A549 (cell line): ENCODE data around the gene NAV2. TPM values are rescaled to one million over a fixed set of nuclear protein-coding genes. Genes with fewer than 3 reads are reported as not detected.

Experiments used
- ATAC-seq, 2 experiments: fragments of 200-7000 bp in 1 of 2; fragments of >200 bp in 1 of 2; cut with Nextera tagmentation in 1 of 2; cut with Tn5 transposase in 1 of 2; 3 replicates each; pipeline versions ENCODE4 v1.8.0 to v1.9.1; 2018 to 2020; ENCODE audit warnings: mild to moderate bottlenecking in 1 of 2, moderate library complexity in 1 of 2
- CTCF ChIA-PET: fragments of 300-600 bp; sonication (Branson Sonifier 250); formaldehyde crosslinking; extraction: SDS; loops from one replicate; lab custom pipeline; 2021; ENCODE audit warnings: antibody characterized with exemption, inconsistent platforms; lab: Yijun Ruan, JAX
- POLR2A ChIA-PET: fragments of 350-600 bp; formaldehyde crosslinking; extraction: SDS; loops from one replicate; lab custom pipeline; 2021; ENCODE audit warnings: antibody characterized with exemption, inconsistent platforms; lab: Yijun Ruan, JAX
- DNase-seq, 2 experiments: peaks; one replicate each; pipeline versions ENCODE4 v3.0.0 to v3.0.0-alpha.2; 2011 to 2016; ENCODE audit warnings: low read depth in 1 of 2, low spot score in 1 of 2
- FAIRE-seq: peaks from 2 replicates; lab custom pipeline; 2011; peaks lifted over from hg19 to GRCh38; lab: Jason Lieb, UNC
- H3K27ac ChIP-seq, 2 experiments: fragments of >200 bp; sonication (Bioruptor Twin); formaldehyde crosslinking; 3 replicates each; pipeline ENCODE4 v1.5.1; 2016 to 2017
- H3K4me1 ChIP-seq: fragments of >200 bp; sonication (Bioruptor Twin); formaldehyde crosslinking; 3 replicates; pipeline ENCODE4 v1.6.1; 2016
- H3K4me2 ChIP-seq: fragments of >200 bp; sonication (Bioruptor Twin); formaldehyde crosslinking; 3 replicates; pipeline ENCODE4 v1.6.1; 2016
- H3K4me3 ChIP-seq: fragments of >200 bp; sonication (Bioruptor Twin); formaldehyde crosslinking; 3 replicates; pipeline ENCODE4 v1.5.1; 2016
- H3K9me3 ChIP-seq: fragments of >200 bp; sonication (Bioruptor Twin); formaldehyde crosslinking; 3 replicates; pipeline ENCODE4 v1.6.1; 2016
- BHLHE40 ChIP-seq: IDR thresholded peaks from 2 replicates; pipeline ENCODE4 v1.6.1; 2012; ENCODE audit warnings: low read depth, low read length, inconsistent platforms
- CBX2 ChIP-seq: fragments of 200-600 bp; sonication (generic); IDR thresholded peaks from 2 replicates; pipeline ENCODE4 v1.6.1; 2016; ENCODE audit warnings: low read depth, mild to moderate bottlenecking, borderline replicate concordance
- CEBPB ChIP-seq, 2 experiments: fragments of >200 bp in 1 of 2; sonication (Bioruptor Twin) in 1 of 2; formaldehyde crosslinking in 1 of 2; IDR thresholded peaks; 2 replicates each; pipeline ENCODE4 v1.6.1; 2012 to 2016
- CHD2 ChIP-seq: fragments of 150-350 bp; IDR thresholded peaks from 2 replicates; pipeline ENCODE4 v1.6.1; 2014; ENCODE audit warnings: low read length; ENCODE audit not compliant: partially characterized antibody
- EHF ChIP-seq: fragments of 250-450 bp; sonication (Bioruptor Pico); IDR thresholded peaks from 2 replicates; pipeline ENCODE4 v1.5.0; 2020; ENCODE audit warnings: mild to moderate bottlenecking
- EHMT2 ChIP-seq: fragments of 200-600 bp; sonication (generic); IDR thresholded peaks from 2 replicates; pipeline ENCODE4 v1.6.1; 2016; ENCODE audit warnings: antibody characterized with exemption, low read depth, mild to moderate bottlenecking, moderate library complexity
- EP300 ChIP-seq, 2 experiments: fragments of >200 bp; sonication (Bioruptor Twin); formaldehyde crosslinking; IDR thresholded peaks; 2 replicates in 1 of 2; 3 replicates in 1 of 2; pipeline ENCODE4 v1.6.1; 2016 to 2017
- HDAC2 ChIP-seq: fragments of 200-600 bp; sonication (generic); IDR thresholded peaks from 2 replicates; pipeline ENCODE4 v1.6.1; 2016
- HEYL ChIP-seq: fragments of 250-450 bp; sonication (Bioruptor Pico); IDR thresholded peaks from 2 replicates; pipeline ENCODE4 v1.8.0; 2021; ENCODE audit warnings: mild to moderate bottlenecking, moderate library complexity
- HOXA7 ChIP-seq: fragments of 250-450 bp; sonication (Bioruptor Pico); IDR thresholded peaks from 2 replicates; pipeline ENCODE4 v1.5.0; 2020; ENCODE audit warnings: mild to moderate bottlenecking, moderate library complexity
- HOXB5 ChIP-seq: fragments of 250-450 bp; sonication (Bioruptor Pico); IDR thresholded peaks from 2 replicates; pipeline ENCODE4 v1.5.0; 2020; ENCODE audit warnings: mild to moderate bottlenecking, moderate library complexity
- JUN ChIP-seq, 2 experiments: fragments of >200 bp; sonication (Bioruptor Twin); formaldehyde crosslinking; IDR thresholded peaks; 2 replicates in 1 of 2; 3 replicates in 1 of 2; pipeline ENCODE4 v1.6.1; 2016 to 2017
- MYC ChIP-seq: IDR thresholded peaks from 2 replicates; pipeline ENCODE4 v1.6.1; 2012; ENCODE audit warnings: mild to moderate bottlenecking, inconsistent platforms, low read length, improper control_type of control experiment, borderline replicate concordance
- NPAS2 ChIP-seq: fragments of 250-450 bp; sonication (Bioruptor Pico); IDR thresholded peaks from 2 replicates; pipeline ENCODE4 v1.8.0; 2022; ENCODE audit warnings: mild to moderate bottlenecking, moderate library complexity, borderline replicate concordance
- NR3C1 ChIP-seq: fragments of >200 bp; sonication (Bioruptor Twin); formaldehyde crosslinking; IDR thresholded peaks from 3 replicates; pipeline ENCODE4 v1.6.1; 2017
- PHF8 ChIP-seq: fragments of 200-600 bp; sonication (generic); IDR thresholded peaks from 2 replicates; pipeline ENCODE4 v1.6.1; 2016; ENCODE audit warnings: low read depth, mild to moderate bottlenecking, antibody characterized with exemption, moderate library complexity, borderline replicate concordance
- POLR2A ChIP-seq: IDR thresholded peaks from 2 replicates; pipeline ENCODE4 v1.6.1; 2012; ENCODE audit warnings: mild to moderate bottlenecking, low read length
- POLR2AphosphoS2 ChIP-seq: conservative IDR thresholded peaks from 2 replicates; pipeline ENCODE4 v1.6.1; 2012; ENCODE audit warnings: low read length, improper control_type of control experiment, inconsistent platforms
- RAD21 ChIP-seq, 2 experiments: fragments of >200 bp in 1 of 2; sonication (Bioruptor Twin) in 1 of 2; formaldehyde crosslinking in 1 of 2; IDR thresholded peaks in 1 of 2; conservative IDR thresholded peaks in 1 of 2; 2 replicates in 1 of 2; 3 replicates in 1 of 2; pipeline ENCODE4 v1.6.1; 2012 to 2018; ENCODE audit warnings: inconsistent platforms in 1 of 2
- RARB ChIP-seq: fragments of 250-450 bp; sonication (Bioruptor Pico); IDR thresholded peaks from 2 replicates; pipeline ENCODE4 v1.8.0; 2021; ENCODE audit warnings: mild to moderate bottlenecking, moderate library complexity
- RCOR1 ChIP-seq: fragments of 150-350 bp; IDR thresholded peaks from 2 replicates; pipeline ENCODE4 v1.6.1; 2014; ENCODE audit warnings: antibody characterized with exemption, low read length, low read depth
- SMC3 ChIP-seq: fragments of >200 bp; sonication (Bioruptor Twin); formaldehyde crosslinking; IDR thresholded peaks from 3 replicates; pipeline ENCODE4 v1.6.1; 2018; ENCODE audit warnings: inconsistent platforms
- SREBF2 ChIP-seq: fragments of 450-650 bp; IDR thresholded peaks from 2 replicates; pipeline ENCODE4 v1.6.1; 2014; ENCODE audit warnings: mild to moderate bottlenecking, moderate library complexity
- TFCP2L1 ChIP-seq: fragments of 250-450 bp; sonication (Bioruptor Pico); IDR thresholded peaks from 2 replicates; pipeline ENCODE4 v1.5.0; 2021; ENCODE audit warnings: mild to moderate bottlenecking
- TP53 ChIP-seq: fragments of 250-450 bp; sonication (Bioruptor Pico); IDR thresholded peaks from 2 replicates; pipeline ENCODE4 v1.5.0; 2021; ENCODE audit warnings: mild to moderate bottlenecking, moderate library complexity
- WGBS: methylation state at CpG from one replicate; pipeline ENCODE4 v1.1.6; 2017; ENCODE audit errors: missing lambda C conversion rate; 5-methylcytosine and 5-hydroxymethylcytosine counted together
- polyA plus RNA-seq, 4 experiments: library from polyadenylated mRNA; depleted of rRNA in 3 of 4; stranded (reverse); fragments of >200 nt; fragmentation: RNase III in 1 of 4; extraction: RNeasy Plus Mini Kit Qiagen cat#74134 plus additional on column Dnase treatment in 1 of 4; gene quantifications; 2 replicates in 3 of 4; 3 replicates in 1 of 4; pipeline ENCODE4 v1.2.3, GENCODE V29; 2011 to 2017
- TF ChIP-seq, protein P1 (sequence below): fragments of >200 bp; sonication (Bioruptor Twin); formaldehyde crosslinking; IDR thresholded peaks from 3 replicates; pipeline ENCODE4 v1.5.1; 2016
- TF ChIP-seq, protein P2 (sequence below): IDR thresholded peaks from 2 replicates; pipeline ENCODE4 v1.6.1; 2012; ENCODE audit warnings: low read depth, borderline replicate concordance

Gene NAV2
- polyA plus RNA-seq, 2 of the 4 experiments (the other 2 are of a cell fraction), result 4.9 to 19.8 TPM

GRCh38 chr11:20047769-20048154 lies 335.1 kb downstream of the NAV2 start:
- TF ChIP-seq HOXB5 (CRISPR knock-in tag), result no peak
- TF ChIP-seq, protein P1, sequence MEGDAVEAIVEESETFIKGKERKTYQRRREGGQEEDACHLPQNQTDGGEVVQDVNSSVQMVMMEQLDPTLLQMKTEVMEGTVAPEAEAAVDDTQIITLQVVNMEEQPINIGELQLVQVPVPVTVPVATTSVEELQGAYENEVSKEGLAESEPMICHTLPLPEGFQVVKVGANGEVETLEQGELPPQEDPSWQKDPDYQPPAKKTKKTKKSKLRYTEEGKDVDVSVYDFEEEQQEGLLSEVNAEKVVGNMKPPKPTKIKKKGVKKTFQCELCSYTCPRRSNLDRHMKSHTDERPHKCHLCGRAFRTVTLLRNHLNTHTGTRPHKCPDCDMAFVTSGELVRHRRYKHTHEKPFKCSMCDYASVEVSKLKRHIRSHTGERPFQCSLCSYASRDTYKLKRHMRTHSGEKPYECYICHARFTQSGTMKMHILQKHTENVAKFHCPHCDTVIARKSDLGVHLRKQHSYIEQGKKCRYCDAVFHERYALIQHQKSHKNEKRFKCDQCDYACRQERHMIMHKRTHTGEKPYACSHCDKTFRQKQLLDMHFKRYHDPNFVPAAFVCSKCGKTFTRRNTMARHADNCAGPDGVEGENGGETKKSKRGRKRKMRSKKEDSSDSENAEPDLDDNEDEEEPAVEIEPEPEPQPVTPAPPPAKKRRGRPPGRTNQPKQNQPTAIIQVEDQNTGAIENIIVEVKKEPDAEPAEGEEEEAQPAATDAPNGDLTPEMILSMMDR, result no peak
- no peak for TF ChIP-seq NPAS2 (CRISPR knock-in tag)
- no peak for TF ChIP-seq RAD21 (conservative IDR thresholded peaks at IDR 0.05 in 1 of 2, IDR thresholded peaks at IDR 0.05 in 1 of 2)
- TF ChIP-seq CBX2, result no peak
- no peak for TF ChIP-seq BHLHE40
- no peak for TF ChIP-seq SMC3
- no peak for TF ChIP-seq POLR2AphosphoS2
- no peak for TF ChIP-seq HEYL (CRISPR knock-in tag)
- no peak for TF ChIP-seq MYC
- TF ChIP-seq EHMT2, result no peak
- TF ChIP-seq TP53 (CRISPR knock-in tag), result no peak
- TF ChIP-seq NR3C1, result no peak
- no peak for TF ChIP-seq PHF8
- TF ChIP-seq EP300 (IDR thresholded peaks at IDR 0.05), result no peak
- no peak for TF ChIP-seq RARB (CRISPR knock-in tag)
- no peak for TF ChIP-seq CHD2
- no peak for TF ChIP-seq HDAC2
- no peak for TF ChIP-seq RCOR1
- Histone ChIP-seq H3K4me2 (no peak overlapping the region), H3K27ac (no peak overlapping the region; a peak in 1 of 6 replicates), H3K9me3 (no peaks in the 10 kb centered on the region), H3K4me1 (peaks cover 8% of the 10 kb centered on the region), H3K4me3 (no peak overlapping the region)
- 51% methylated on average over 2 of the region's 2 CpGs for WGBS
- DNase-seq (no peak), FAIRE-seq (no peak), ATAC-seq (no peak)
- POLR2A ChIA-PET, result no interaction called here
- CTCF ChIA-PET, result interaction anchor here (1.0 kb wide), 1 partner anchor 85 kb away, joined by 6 read pairs; no protein-coding TSS in a partner anchor

- Histone ChIP-seq H3K4me3 (no peak overlapping the region), H3K9me3 (no peaks in the 10 kb centered on the region)
- no peak for DNase-seq
- FAIRE-seq, result no peak
- CTCF ChIA-PET, result interaction anchor here (1.0 to 1.4 kb wide), 2 partner anchors 63 to 85 kb away, joined by 4 to 6 read pairs; no protein-coding TSS in a partner anchor
- no peak for TF ChIP-seq SREBF2
- no peak for TF ChIP-seq POLR2A
- no peak for TF ChIP-seq EHF (CRISPR knock-in tag)
- TF ChIP-seq, protein P2, sequence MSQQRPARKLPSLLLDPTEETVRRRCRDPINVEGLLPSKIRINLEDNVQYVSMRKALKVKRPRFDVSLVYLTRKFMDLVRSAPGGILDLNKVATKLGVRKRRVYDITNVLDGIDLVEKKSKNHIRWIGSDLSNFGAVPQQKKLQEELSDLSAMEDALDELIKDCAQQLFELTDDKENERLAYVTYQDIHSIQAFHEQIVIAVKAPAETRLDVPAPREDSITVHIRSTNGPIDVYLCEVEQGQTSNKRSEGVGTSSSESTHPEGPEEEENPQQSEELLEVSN, result no peak
- no peak for TF ChIP-seq CHD2
- no peak for TF ChIP-seq RAD21 (conservative IDR thresholded peaks at IDR 0.05 in 1 of 2, IDR thresholded peaks at IDR 0.05 in 1 of 2)
- TF ChIP-seq TFCP2L1 (CRISPR knock-in tag), result no peak
- no peak for TF ChIP-seq HOXA7 (CRISPR knock-in tag)
- TF ChIP-seq NPAS2 (CRISPR knock-in tag), result no peak
- no peak for TF ChIP-seq NR3C1
- TF ChIP-seq CEBPB (IDR thresholded peaks at IDR 0.05), result no peak
- no peak for TF ChIP-seq JUN (IDR thresholded peaks at IDR 0.05)
- TF ChIP-seq, all 56 proteins: peak for 0
- peak overlapping the region in 1 of 2 experiments; percentile 60; a peak in 3 of 6 replicates for H3K27ac ChIP-seq
- POLR2A ChIA-PET, result no interaction called here
- peaks cover 5% of the 10 kb centered on the region; the same call in 1 of the 3 replicates for H3K4me1 ChIP-seq
- 93% methylated on average over 3 of the region's 3 CpGs for WGBS
- H3K4me2 ChIP-seq, result no peak overlapping the region
- ATAC-seq, result no peak
These were observed 335.6 kb downstream of the NAV2 start for GRCh38 chr11:20048246-20048645.
